Activated CD4-positive, alpha-beta T cell treated with anti-CD3 and anti-CD28 coated beads for 1 hour (primary cell): ENCODE data around the gene ILRUN.
"Not testable (repeated sequence)": the region's sequence is repeated elsewhere in the genome, so short reads cannot be mapped to it uniquely, and the experiment has no call there.

Experiments
- DNase-seq: peaks from one replicate; pipeline ENCODE4 v3.0.0-alpha.2; 2020

Gene ILRUN

DNA sequence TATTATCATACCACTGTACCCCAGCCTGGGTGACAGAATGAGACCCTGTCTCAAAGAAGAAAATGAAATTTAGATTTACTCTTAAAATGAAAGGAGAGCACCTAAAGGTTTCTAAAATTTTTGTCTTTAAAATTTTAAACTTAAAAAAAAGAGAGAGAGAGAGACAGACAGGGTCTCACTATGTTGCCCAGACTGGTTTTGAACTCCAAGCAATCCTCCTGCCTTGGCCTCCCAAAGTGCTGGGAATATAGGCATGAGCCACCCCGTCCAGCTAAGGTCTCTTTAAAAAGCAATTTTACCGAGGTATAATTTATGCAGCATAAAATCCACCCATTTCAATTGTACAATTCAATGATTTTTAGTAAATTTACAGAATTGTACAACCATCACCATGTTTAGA is 33.2 kb downstream of the ILRUN start:
- DNase-seq = no peak

GRCh38 chr6:34661357-34661756 is 35.2 kb downstream of the ILRUN start:
- DNase-seq = no peak

DNA sequence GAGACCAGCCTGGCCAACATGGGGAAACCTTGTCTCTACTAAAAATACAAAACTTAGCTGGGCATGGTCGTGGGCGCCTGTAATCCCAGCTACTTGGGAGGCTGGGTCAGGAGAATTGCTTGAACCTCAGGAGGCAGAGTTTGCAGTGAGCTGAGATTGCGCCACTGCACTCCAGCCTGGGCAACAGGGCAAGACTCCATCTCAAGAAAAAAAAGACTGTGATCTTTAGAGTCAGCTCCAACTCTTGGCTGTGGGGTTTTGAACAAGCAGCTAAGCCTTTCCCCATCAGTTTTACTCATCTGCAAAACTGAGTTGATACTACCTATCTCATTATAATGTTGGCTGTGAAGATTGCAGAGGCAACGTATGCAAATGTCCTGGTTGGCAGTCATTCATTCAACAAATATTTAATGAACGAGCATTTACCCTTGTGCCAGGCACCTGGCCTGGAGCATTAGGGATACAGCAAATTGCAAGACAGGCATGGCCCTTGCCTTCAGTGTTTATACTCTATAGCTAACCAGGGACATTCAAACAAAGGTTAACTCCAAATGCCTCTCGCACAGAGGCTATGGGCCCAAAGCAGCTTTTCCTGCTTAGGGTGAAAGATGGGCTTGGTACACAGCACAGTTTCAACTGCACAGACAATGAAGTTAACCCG is 37.8 kb downstream of the ILRUN start:
- no peak for DNase-seq

- DNase-seq = not testable (repeated sequence)
These were observed 38.5 kb downstream of the ILRUN start for GRCh38 chr6:34657979-34658480.

DNA sequence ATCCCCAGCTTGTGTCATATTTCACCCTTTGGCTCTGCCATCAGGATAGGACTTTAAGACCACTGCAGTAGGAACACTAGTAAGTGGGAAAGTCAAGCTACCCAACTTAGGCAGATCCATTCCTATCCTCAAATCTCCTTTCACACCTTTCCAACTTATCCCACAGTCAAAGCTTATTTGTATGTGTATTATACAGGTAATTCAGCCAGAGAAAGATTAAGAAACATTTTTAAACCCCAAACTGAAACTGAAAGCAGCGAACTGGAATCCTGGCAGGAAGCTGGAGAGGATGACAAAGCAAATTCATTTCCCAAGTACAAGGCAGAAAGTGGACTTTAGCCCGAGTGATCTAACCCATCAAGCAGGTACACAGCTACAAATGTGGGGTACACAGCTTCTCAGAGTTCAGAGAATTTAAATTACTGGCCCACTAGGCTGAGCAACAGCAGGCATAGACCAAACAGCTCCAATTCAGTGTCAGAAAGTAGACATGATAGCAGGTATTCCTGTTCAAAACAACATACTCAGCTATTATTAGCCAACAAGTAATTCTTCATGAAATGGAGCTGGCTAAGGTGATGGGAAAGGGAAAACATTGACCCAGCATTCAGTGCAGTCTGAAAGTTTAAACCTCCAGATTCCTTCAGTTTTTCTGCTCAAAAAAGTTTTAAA is 39.1 kb downstream of the ILRUN start:
- no peak for DNase-seq

GRCh38 chr6:34657037-34657306 is 39.6 kb downstream of the ILRUN start:
- no peak for DNase-seq

DNA sequence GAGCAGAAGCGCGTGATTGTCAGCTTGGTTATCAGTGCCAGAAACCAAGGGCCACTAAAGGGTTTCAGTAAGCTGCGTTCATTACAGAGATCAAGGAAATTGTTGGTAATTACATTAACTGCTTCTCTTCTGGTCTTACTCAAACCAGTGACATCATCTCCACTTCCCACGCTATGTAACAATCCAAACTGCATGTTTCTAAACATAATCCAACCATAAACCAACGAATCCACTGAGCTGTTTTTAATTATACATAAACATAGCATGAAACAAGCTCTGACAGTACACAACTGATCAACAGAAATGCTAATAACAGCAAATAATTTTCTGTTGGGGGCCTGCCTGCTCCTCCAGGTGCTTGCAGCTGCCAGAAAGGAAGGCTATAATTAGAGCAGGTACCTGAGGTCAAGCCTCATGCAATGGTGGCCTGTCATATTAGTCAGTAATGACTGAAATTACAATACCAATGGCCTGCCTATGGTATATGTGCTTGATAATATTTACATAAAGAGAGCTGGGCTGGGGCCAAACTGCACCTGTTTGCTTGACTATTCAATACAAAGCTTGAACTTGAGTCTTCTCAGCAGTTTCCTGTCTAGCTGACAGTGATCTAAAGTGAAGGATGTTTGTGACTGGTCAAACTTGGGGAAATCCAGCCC is 40.1 kb downstream of the ILRUN start:
- no peak for DNase-seq

- DNase-seq = not testable (repeated sequence)
These were observed 40.6 kb downstream of the ILRUN start for GRCh38 chr6:34655876-34656377.

GRCh38 chr6:34654061-34654710 is 42.4 kb downstream of the ILRUN start:
- no peak for DNase-seq

- no peak for DNase-seq
These were observed 44.3 kb downstream of the ILRUN start for GRCh38 chr6:34652263-34652662.

GRCh38 chr6:34650823-34651222 is 45.7 kb downstream of the ILRUN start:
- no peak for DNase-seq

DNA sequence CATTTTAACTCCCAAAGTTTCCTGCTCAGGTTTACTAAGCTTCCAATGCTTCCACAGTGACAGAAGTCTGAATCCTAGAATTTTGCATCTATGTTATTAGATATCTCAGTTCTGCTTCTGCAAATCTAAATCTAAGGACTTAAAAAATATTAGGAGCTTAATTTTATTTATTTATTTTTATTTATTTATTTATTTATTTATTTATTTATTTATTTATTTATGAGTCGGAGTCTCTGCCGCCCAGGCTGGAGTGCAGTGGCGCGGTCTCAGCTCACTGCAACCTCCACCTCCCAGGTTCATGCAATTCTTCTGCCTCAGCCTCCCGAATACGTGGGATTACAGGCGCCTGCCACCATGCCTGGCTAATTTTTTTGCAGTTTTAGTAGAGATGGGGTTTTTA is 46.3 kb downstream of the ILRUN start:
- DNase-seq = not testable (repeated sequence)

GRCh38 chr6:34648806-34649205 is 47.8 kb downstream of the ILRUN start:
- DNase-seq = no peak
